HuH-7.5 (cell line): ENCODE data around the gene BAZ2B.
A peak's percentile ranks its signal among the peaks of the same experiment; 100 is the strongest.

Experiments used
- DNase-seq: peaks from one replicate; pipeline ENCODE4 v3.0.0; 2011; ENCODE audit warnings: low spot score

The BAZ2B gene

DNA sequence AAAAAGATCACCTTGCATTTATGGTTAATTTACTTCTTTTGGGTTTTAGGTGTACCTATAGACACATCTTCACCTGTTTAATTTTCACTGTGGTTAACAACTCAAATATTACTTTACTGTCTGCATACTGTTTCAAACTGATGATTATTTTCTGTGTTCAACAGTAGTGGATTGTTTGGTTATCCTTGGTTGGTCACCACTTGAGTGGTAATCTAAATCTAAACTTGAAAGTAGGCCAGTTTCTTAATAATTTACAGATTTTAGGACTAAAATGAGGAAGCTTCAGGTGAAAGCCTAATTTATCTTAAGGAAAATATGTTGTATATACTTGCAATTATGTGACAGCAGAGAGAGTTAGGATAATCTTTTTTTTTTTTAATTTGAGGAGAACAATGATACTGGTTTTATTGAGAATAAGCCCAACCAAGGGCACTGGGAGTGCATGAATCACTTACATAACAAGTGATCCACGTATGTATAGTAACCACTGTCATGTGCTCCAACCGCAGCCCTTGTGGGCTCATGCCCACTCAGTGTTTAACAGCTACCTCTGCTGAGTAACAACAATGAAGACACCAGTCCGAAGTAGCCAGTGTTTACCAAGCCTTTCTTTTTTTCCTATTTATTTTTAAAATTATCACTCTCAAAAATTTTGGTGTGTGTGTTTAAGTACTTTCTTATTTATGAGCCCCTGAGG is 298.8 kb downstream of the BAZ2B start:
- DNase-seq = no peak

- DNase-seq = no peak
Observed at GRCh38 chr2:159307942-159308341, 308.4 kb downstream of the BAZ2B start.

- no peak for DNase-seq
Observed at GRCh38 chr2:159300586-159300985, 315.8 kb downstream of the BAZ2B start.

DNA sequence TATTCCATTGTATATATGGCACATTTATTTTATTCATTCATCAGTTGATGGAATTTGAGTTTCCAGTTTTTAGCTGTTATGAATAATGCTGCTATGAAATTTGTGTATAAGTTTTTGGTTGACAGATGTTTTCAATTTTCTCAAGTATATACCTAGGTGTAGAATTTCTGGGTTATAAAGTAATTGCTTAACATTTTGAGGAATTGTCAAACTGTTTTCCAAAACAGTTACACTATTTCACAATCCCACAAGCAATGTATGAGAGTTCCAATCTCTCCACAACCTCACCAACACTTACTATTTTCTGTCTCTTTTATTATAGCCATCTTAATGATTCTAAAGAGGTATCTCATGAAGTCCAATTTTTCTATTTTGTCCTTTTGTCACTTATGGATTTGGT is 317.4 kb downstream of the BAZ2B start:
- no peak for DNase-seq

GRCh38 chr2:159297042-159297707 is 319.2 kb downstream of the BAZ2B start:
- no peak for DNase-seq

GRCh38 chr2:159292157-159292556 is 324.2 kb downstream of the BAZ2B start:
- no peak for DNase-seq

- DNase-seq = peak; percentile 12
Observed at GRCh38 chr2:159290289-159290907, 325.9 kb downstream of the BAZ2B start.

DNA sequence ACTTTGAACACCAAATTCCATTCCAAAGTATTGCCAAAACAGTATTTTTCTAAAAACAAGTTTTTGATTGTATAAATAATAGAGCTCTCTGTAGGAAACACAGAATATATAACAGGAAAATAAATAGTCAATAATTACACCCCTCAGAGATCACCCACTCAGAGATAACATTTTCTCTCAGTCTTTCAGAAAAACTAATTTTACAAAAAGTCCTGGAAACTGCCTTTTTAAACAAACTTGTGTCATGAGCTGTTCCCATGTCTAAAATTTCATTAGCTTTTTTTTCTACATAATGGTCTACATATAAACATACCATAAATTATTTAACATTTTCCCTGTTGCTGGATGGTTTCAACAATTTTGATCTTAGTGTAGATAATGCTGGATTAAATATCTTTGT is 328.6 kb downstream of the BAZ2B start:
- DNase-seq = no peak

- DNase-seq = peak; percentile 90
Observed at GRCh38 chr2:159286709-159287441, 329.5 kb downstream of the BAZ2B start.

DNA sequence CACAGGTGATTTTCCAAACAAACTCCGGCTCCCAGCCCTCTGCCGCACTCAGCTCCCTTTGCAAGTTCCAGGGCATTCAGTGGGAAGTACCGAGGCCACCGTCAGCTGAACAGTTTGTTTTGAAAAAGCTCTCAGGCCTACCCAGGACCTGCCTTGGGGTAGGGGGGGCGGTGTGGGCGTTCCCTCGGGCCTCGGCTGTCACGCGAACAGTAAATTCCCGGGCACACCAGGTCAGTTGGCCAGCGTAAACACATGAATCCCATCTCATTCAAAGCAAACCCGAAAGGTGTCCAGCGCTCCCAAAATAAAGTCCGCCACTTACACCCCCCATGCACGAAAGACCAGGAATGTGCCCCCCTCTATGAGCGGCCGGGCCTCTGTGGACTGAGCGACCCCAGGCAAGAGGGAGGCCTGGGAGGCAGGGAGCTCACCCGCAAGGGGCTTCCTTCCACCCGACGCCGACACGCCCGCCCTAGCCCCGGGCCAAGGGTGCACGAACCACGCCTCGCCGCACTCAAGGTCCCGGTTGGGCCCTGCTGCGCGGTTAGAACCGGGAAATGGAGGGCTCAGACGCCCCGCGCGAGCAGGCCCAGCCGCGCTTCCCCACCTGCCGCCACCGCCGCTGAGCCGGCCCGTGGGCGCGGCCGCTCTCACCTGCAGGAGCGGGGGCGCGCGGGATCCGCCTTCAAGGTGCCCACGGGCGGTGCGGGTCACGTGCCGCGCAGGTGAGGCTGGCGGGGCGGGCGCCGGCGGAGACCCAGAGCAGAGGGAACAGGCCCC is 330.2 kb downstream of the BAZ2B start, which contains the start of gene WDSUB1:
TSS of gene WDSUB1 (minus strand) at position 775 of the 780 bp plus-strand sequence. CDS start 3,634 bp downstream, outside the sequence.
- peak; percentile 62 for DNase-seq

GRCh38 chr2:159285433-159285832 is 330.9 kb downstream of the BAZ2B start:
- no peak for DNase-seq

GRCh38 chr2:159283529-159283928 is 332.8 kb downstream of the BAZ2B start:
- DNase-seq = no peak

DNA sequence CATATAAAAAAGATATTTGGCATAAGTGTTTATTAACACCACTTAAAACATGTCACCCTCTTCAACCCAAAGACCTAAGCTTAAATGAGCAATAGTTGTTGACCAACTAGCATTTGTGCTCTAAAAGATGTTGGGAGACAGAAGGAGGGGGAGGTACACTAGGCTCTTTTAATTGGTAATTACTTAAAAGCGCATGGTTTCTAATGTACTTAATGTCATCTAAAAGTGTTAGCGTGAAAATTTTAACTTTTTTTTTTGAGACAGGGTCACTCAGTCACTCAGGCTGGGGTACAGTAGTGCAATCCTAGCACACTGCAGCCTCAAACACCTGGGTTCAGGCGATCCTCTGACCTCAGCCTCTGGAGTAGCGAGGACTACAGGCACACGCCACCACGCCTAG is 335.3 kb downstream of the BAZ2B start:
- no peak for DNase-seq

- DNase-seq = no peak
Observed at GRCh38 chr2:159279700-159280099, 336.6 kb downstream of the BAZ2B start.

- no peak for DNase-seq
Observed at GRCh38 chr2:159275111-159275510, 341.2 kb downstream of the BAZ2B start.

DNA sequence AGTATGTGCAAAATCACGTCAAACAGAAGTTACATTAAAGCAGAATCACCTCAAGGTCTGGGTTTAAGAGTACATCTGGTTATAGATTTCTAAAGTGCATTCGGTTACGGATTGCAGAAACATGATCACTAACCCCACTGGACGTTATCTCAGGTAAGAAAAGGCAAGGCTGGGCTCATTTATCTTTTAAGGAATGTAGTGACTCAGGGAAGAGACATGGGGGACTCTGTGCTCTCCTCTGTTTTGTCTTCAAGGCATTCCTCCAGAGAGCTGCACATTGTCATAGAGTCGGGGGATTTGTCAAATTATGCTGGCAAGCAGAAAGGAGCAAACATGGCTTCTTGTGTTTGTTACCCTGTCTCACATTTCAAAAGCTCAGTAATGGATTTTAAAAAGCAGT is 344.2 kb downstream of the BAZ2B start:
- DNase-seq = no peak

GRCh38 chr2:159270744-159271379 is 345.5 kb downstream of the BAZ2B start:
- no peak for DNase-seq
